Spleen (tissue), 11 donors: ENCODE data around the gene HIF3A. TPM values are rescaled to one million over a fixed set of nuclear protein-coding genes. Genes with fewer than 3 reads are reported as not detected.
A peak's percentile ranks its signal among the peaks of the same experiment; 100 is the strongest.

Source experiments
- DNase-seq: peaks from one replicate; pipeline ENCODE4 v3.0.0-alpha.2; 2020
- H3K27ac ChIP-seq, 8 donors: fragments of 200-600 bp; sonication (generic) in 7 of 8; 1 replicate in 4 of 8; 2 replicates in 4 of 8; pipeline versions ENCODE4 v1.5.0 to v1.8.0; 2016 to 2021; ENCODE audit warnings: inconsistent platforms in 4 of 8, mild to moderate bottlenecking in 4 of 8, moderate library complexity in 1 of 8
- H3K27me3 ChIP-seq, 7 donors: fragments of 200-600 bp; sonication (generic) in 6 of 7; replicated peaks in 1 of 7; 1 replicate in 4 of 7; 2 replicates in 3 of 7; pipeline versions ENCODE4 v1.5.0 to v1.8.0; 2016 to 2021; ENCODE audit warnings: inconsistent platforms in 3 of 7, mild to moderate bottlenecking in 1 of 7
- H3K36me3 ChIP-seq, 6 donors: fragments of 200-600 bp; sonication (generic) in 5 of 6; 1 replicate in 4 of 6; 2 replicates in 2 of 6; pipeline versions ENCODE4 v1.5.0 to v1.8.0; 2016 to 2021; ENCODE audit warnings: inconsistent platforms in 2 of 6
- H3K4me1 ChIP-seq, 6 donors: fragments of 200-600 bp; sonication (generic) in 5 of 6; 1 replicate in 3 of 6; 2 replicates in 3 of 6; pipeline versions ENCODE4 v1.5.0 to v1.8.0; 2016 to 2021; ENCODE audit warnings: inconsistent platforms in 3 of 6
- H3K4me3 ChIP-seq, 8 donors: fragments of 200-600 bp; sonication (generic) in 7 of 8; 1 replicate in 4 of 8; 2 replicates in 4 of 8; pipeline versions ENCODE4 v1.5.0 to v1.8.0; 2016 to 2021; ENCODE audit warnings: inconsistent platforms in 4 of 8, mild to moderate bottlenecking in 4 of 8, moderate library complexity in 2 of 8
- H3K9me3 ChIP-seq, 8 donors: fragments of 200-600 bp; sonication (generic) in 7 of 8; 1 replicate in 4 of 8; 2 replicates in 4 of 8; pipeline versions ENCODE4 v1.5.0 to v1.8.0; 2016 to 2021; ENCODE audit warnings: inconsistent platforms in 4 of 8
- CTCF ChIP-seq, 11 experiments: fragments of 200-600 bp in 7 of 11; fragments of 450-650 bp in 4 of 11; sonication (generic) in 4 of 11; IDR thresholded peaks in 8 of 11; conservative IDR thresholded peaks in 3 of 11; 1 replicate in 7 of 11; 2 replicates in 4 of 11; pipeline versions ENCODE4 v1.4.0 to v1.8.0; 2016 to 2021; ENCODE audit warnings: antibody characterized with exemption in 11 of 11, inconsistent platforms in 4 of 11, mild to moderate bottlenecking in 1 of 11
- POLR2A ChIP-seq, 3 donors: fragments of 450-650 bp; IDR thresholded peaks; one replicate each; pipeline ENCODE4 v1.5.1; 2017; ENCODE audit warnings: antibody characterized with exemption in 3 of 3, mild to moderate bottlenecking in 1 of 3
- POLR2AphosphoS5 ChIP-seq, 3 donors: sonication (generic); formaldehyde crosslinking; IDR thresholded peaks; one replicate each; pipeline ENCODE4 v1.5.1; 2017; ENCODE audit warnings: antibody characterized with exemption in 3 of 3
- WGBS, 5 donors: extraction: QIAGEN DNeasy Blood & Tissue Kit in 3 of 5; methylation state at CpG; one replicate each; pipeline versions ENCODE4 v1.1.5 to v1.1.7; 2013 to 2018; 5-methylcytosine and 5-hydroxymethylcytosine counted together
- intact Hi-C: fragments of 100-400 bp; cut with DNase I; formaldehyde crosslinking; loops from one replicate; pipeline ENCODE4 v1.15.0; 2023; ENCODE audit warnings: low total_unique reads
- polyA plus RNA-seq, 3 donors: library from polyadenylated mRNA; stranded (reverse); fragments of 200-250 nt; gene quantifications; one replicate each; pipeline ENCODE4 v1.2.1, GENCODE V29; 2013
- total RNA-seq, 7 donors: library from RNA; depleted of rRNA in 3 of 7; stranded (reverse); fragments of >200 nt in 3 of 7; fragmentation: NEBNext Ultra II Directional in 4 of 7; extraction: Animal tissue kit (Norgen Biotek cat#: 25700) in 4 of 7; gene quantifications; one replicate each; pipeline versions ENCODE4 v1.1.0 to v1.2.1, GENCODE V29; 2016 to 2021
- donor health status: healthy with polysubstance abuse.
- donor health status: DM: no; HTN: no; CAD: no; lungs with moderate emphysema.
- donor health status: DM: no; HTN: no; CAD: no.
- donor health status: Bipolar disorder and iron deficiency.
- donor health status: healthy.
- donor health status: DM: no; HTN: no; CAD: no.
- donor health status: DM: yes; HTN: yes; CAD: no.

Gene HIF3A
- total and polyA plus RNA-seq, 10 donors, result 5.0 to 126 (median 78.5) TPM

GRCh38 chr19:46303691-46304397 lies 7.0 kb downstream of the HIF3A start:
- intact Hi-C loops, result no loop called here
- TF ChIP-seq CTCF (IDR thresholded peaks at IDR 0.05 in 8 of 11, conservative IDR thresholded peaks at IDR 0.05 in 3 of 11), result no peak
- no peak for TF ChIP-seq POLR2A (IDR thresholded peaks at IDR 0.05)
- TF ChIP-seq POLR2AphosphoS5 (IDR thresholded peaks at IDR 0.05), result peak in 2 of 3 donors; percentile 19 to 27
- 67 to 87% (median 82%) methylated on average over 53 to 56 of the region's 56 CpGs for WGBS, 5 donors
- H3K27ac ChIP-seq, result peak overlapping the region in 6 of 8 donors; percentile 6 to 93 (median 82)
- H3K4me1 ChIP-seq, result peaks cover 0 to 54% (median 17%) of the 10 kb centered on the region in 6 donors
- peaks cover 0 to 56% (median 5%) of the 10 kb centered on the region in 6 donors for H3K36me3 ChIP-seq
- peak overlapping the region in 1 of 8 donors; percentile 33 for H3K4me3 ChIP-seq
- H3K9me3 ChIP-seq, result peaks cover 0 to 21% (median 15%) of the 10 kb centered on the region in 8 donors
- H3K27me3 ChIP-seq, result peaks cover 0 to 15% (median 0%) of the 10 kb centered on the region in 7 donors
- DNase-seq, result peak; percentile 75

GRCh38 chr19:46306501-46306900 lies 9.7 kb downstream of the HIF3A start:
- H3K9me3 ChIP-seq, result peaks cover 0 to 21% (median 15%) of the 10 kb centered on the region in 8 donors
- TF ChIP-seq CTCF (IDR thresholded peaks at IDR 0.05 in 8 of 11, conservative IDR thresholded peaks at IDR 0.05 in 3 of 11) (no peak), POLR2A (IDR thresholded peaks at IDR 0.05) (no peak), POLR2AphosphoS5 (IDR thresholded peaks at IDR 0.05) (no peak)
- 82 to 94% (median 89%) methylated on average over 3 of the region's 3 CpGs for WGBS, 5 donors
- peaks cover 0 to 27% (median 2%) of the 10 kb centered on the region in 6 donors for H3K4me1 ChIP-seq
- peak overlapping the region in 1 of 8 donors; percentile 10 for H3K27ac ChIP-seq
- H3K27me3 ChIP-seq, result no peaks in the 10 kb centered on the region
- H3K36me3 ChIP-seq, result peaks cover 0 to 83% (median 7%) of the 10 kb centered on the region in 6 donors
- H3K4me3 ChIP-seq, result no peak overlapping the region
- intact Hi-C loops, result no loop called here
- no peak for DNase-seq

DNA sequence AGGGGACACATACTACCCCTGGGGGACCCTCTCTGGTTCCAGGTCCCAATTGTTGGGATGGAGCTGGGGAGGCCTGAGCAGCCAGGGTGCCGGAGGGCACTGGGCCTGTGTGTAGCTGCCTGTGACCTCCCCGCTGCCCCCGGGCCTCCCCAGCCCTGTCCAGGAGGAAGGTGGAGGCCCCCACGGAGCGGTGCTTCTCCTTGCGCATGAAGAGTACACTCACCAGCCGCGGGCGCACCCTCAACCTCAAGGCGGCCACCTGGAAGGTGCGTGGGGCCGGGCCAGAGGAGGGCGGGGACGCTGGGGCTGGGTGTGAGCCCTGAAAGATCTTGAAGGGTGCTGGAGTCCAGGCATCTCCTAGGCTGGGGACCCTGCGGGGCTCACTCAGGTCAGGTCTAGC lies 11.7 kb downstream of the HIF3A start:
- WGBS, 5 donors, result 92 to 94% (median 93%) methylated on average over 10 to 15 of the region's 15 CpGs
- Histone ChIP-seq H3K4me1 (peaks cover 0 to 9% (median 0%) of the 10 kb centered on the region in 6 donors), H3K36me3 (peaks cover 0 to 97% (median 7%) of the 10 kb centered on the region in 6 donors), H3K27me3 (no peaks in the 10 kb centered on the region), H3K9me3 (peaks cover 0 to 21% (median 15%) of the 10 kb centered on the region in 8 donors), H3K4me3 (no peak overlapping the region), H3K27ac (peak overlapping the region in 1 of 8 donors; percentile 8)
- TF ChIP-seq POLR2A (IDR thresholded peaks at IDR 0.05), result no peak
- peak in 2 of 3 donors; percentile 11 to 44 for TF ChIP-seq POLR2AphosphoS5 (IDR thresholded peaks at IDR 0.05)
- no peak for TF ChIP-seq CTCF (IDR thresholded peaks at IDR 0.05 in 8 of 11, conservative IDR thresholded peaks at IDR 0.05 in 3 of 11)
- no peak for DNase-seq
- intact Hi-C loops, result no loop called here

GRCh38 chr19:46309056-46309455 lies 12.2 kb downstream of the HIF3A start:
- Histone ChIP-seq H3K4me1 (peaks cover 0 to 5% (median 0%) of the 10 kb centered on the region in 6 donors), H3K36me3 (peaks cover 0 to 94% (median 7%) of the 10 kb centered on the region in 6 donors), H3K27ac (no peak overlapping the region), H3K27me3 (no peaks in the 10 kb centered on the region), H3K9me3 (peaks cover 0 to 19% (median 15%) of the 10 kb centered on the region in 8 donors), H3K4me3 (no peak overlapping the region)
- intact Hi-C loops, result no loop called here
- no peak for TF ChIP-seq POLR2A (IDR thresholded peaks at IDR 0.05)
- TF ChIP-seq CTCF (IDR thresholded peaks at IDR 0.05 in 8 of 11, conservative IDR thresholded peaks at IDR 0.05 in 3 of 11), result no peak
- no peak for TF ChIP-seq POLR2AphosphoS5 (IDR thresholded peaks at IDR 0.05)
- 77 to 88% (median 84%) methylated on average over 8 to 10 of the region's 10 CpGs for WGBS, 5 donors
- no peak for DNase-seq
